ENCODE measurements around the gene RCOR1.

DNA sequence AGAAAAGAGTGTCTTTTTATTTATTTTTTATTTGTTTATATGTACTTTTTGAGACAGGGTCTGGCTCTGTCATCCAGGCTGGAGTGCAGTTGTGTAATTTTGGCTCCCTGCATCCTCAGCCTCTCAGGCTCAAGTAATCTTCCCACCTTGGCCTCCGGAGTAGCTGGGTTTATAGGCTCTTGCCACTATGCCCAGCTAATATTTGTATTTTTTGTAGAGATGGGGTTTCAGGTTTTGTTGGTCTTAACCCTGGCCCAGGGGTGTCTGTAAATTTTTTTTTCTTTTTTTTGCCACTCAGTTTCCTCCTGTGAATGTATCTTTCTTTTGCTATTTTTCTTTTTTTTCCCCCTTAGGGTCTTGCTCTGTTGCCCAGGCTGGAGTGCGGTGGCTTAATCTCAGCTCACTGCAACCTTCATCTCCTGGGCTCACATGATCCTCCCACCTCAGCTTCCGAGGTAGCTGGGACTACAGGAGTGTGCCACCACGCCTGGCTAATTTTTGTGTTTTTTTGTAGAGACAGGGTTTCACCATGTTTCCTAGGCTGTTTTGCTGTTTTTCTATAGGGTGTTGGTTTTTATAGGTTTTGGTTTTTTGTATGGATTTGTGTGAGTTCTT lies 11.0 kb downstream of the RCOR1 start:
- TF ChIP-seq, protein P1, sequence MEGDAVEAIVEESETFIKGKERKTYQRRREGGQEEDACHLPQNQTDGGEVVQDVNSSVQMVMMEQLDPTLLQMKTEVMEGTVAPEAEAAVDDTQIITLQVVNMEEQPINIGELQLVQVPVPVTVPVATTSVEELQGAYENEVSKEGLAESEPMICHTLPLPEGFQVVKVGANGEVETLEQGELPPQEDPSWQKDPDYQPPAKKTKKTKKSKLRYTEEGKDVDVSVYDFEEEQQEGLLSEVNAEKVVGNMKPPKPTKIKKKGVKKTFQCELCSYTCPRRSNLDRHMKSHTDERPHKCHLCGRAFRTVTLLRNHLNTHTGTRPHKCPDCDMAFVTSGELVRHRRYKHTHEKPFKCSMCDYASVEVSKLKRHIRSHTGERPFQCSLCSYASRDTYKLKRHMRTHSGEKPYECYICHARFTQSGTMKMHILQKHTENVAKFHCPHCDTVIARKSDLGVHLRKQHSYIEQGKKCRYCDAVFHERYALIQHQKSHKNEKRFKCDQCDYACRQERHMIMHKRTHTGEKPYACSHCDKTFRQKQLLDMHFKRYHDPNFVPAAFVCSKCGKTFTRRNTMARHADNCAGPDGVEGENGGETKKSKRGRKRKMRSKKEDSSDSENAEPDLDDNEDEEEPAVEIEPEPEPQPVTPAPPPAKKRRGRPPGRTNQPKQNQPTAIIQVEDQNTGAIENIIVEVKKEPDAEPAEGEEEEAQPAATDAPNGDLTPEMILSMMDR (IDR thresholded peaks at IDR 0.05 in 8 of 11, conservative IDR thresholded peaks at IDR 0.05 in 3 of 11), result no peak
- TF ChIP-seq POLR2A (IDR thresholded peaks at IDR 0.05) (no peak), POLR2AphosphoS5 (IDR thresholded peaks at IDR 0.05) (no peak)
